ENCODE measurements around the gene CHCHD6.
A peak's percentile ranks its signal among the peaks of the same experiment; 100 is the strongest.

Gene CHCHD6

DNA sequence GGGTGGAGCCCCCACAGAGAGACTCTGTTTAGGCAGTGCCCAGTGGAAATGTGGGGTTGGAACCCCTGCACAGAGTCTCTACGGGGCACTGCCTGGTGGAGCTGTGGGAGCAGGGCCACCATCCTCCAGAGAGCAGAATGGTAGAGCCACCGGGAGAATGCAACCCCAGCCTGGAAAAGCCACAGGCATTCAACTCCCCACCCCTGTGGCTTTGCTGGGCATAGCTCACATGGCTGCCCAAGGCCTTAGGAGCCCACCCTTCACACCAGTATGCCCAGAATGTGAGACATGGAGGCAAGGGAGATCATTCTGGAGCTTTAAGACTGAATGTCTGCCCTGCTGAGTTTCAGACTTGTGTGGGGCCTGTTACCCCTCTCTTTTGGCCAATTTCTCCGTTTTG is 19.0 kb upstream of the CHCHD6 start:
- no peak overlapping the region for H3K4me3 ChIP-seq
- TF ChIP-seq EZH2 (IDR thresholded peaks at IDR 0.05) (no peak), POLR2AphosphoS5 (IDR thresholded peaks at IDR 0.05; ENCODE audit: borderline replicate concordance, low read depth, low read length) (no peak), FOXP2 (optimal IDR thresholded peaks at IDR 0.05; ENCODE audit: control extremely low read depth, extremely low read length, insufficient read depth) (no peak)
- DNase-seq (ENCODE audit: low read depth, low spot score), result no peak
- no peak overlapping the region for H3K27ac ChIP-seq
- H3K9ac ChIP-seq (ENCODE audit: insufficient read length), result no peak overlapping the region
- no peaks in the 10 kb centered on the region for H3K36me3 ChIP-seq (ENCODE audit: insufficient read depth, low read length)
- H3K9me3 ChIP-seq (ENCODE audit: low read depth, low read length), result no peaks in the 10 kb centered on the region

DNA sequence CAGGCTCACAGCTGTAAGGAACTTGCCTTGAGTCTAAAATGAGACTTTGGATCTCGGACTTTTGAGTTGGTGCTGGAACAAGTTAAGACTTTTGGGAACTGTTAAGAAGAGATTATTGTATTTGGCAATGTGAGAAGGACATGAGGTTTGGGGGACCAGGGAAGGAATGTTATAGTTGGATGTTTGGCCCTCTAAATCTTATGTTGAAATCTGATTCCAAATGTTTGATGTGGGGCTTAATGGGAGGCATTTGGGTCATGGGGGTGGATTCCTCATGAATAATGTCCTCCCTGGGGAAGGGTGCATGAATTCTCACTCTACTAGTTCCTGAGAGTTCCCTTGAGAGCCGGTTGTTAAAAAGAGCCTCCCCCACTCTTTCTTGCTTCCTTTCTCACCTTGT is 18.5 kb upstream of the CHCHD6 start:
- H3K36me3 ChIP-seq (ENCODE audit: insufficient read depth, low read length), result no peaks in the 10 kb centered on the region
- no peak overlapping the region for H3K9ac ChIP-seq (ENCODE audit: insufficient read length)
- no peak for DNase-seq (ENCODE audit: low read depth, low spot score)
- no peaks in the 10 kb centered on the region for H3K9me3 ChIP-seq (ENCODE audit: low read depth, low read length)
- no peak overlapping the region for H3K4me3 ChIP-seq
- TF ChIP-seq EZH2 (IDR thresholded peaks at IDR 0.05) (no peak), FOXP2 (optimal IDR thresholded peaks at IDR 0.05; ENCODE audit: control extremely low read depth, extremely low read length, insufficient read depth) (no peak), POLR2AphosphoS5 (IDR thresholded peaks at IDR 0.05; ENCODE audit: borderline replicate concordance, low read depth, low read length) (no peak)
- no peak overlapping the region for H3K27ac ChIP-seq

DNA sequence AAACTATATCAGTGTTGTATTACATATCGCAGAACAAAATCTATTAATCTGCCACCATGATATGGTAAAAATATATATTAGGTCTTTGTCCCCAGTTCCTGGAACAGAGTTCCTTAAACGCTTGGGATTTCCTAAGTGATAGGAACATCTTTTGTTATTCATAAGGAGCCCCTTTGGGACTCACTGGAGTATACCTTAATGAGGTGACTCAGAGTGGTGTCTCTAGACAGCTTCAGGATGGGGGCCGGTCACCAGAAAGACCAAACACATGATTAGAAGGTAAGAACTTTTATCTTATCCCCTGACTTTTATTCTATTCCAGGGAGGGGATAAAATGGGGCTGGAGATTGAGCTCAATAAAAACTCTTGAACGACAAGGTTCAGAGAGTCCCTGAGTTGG is 12.3 kb upstream of the CHCHD6 start:
- DNase-seq (ENCODE audit: low read depth, low spot score), result no peak
- no peaks in the 10 kb centered on the region for H3K9me3 ChIP-seq (ENCODE audit: low read depth, low read length)
- H3K36me3 ChIP-seq (ENCODE audit: insufficient read depth, low read length), result no peaks in the 10 kb centered on the region
- no peak overlapping the region for H3K27ac ChIP-seq
- TF ChIP-seq POLR2AphosphoS5 (IDR thresholded peaks at IDR 0.05; ENCODE audit: borderline replicate concordance, low read depth, low read length) (no peak), EZH2 (IDR thresholded peaks at IDR 0.05) (no peak), FOXP2 (optimal IDR thresholded peaks at IDR 0.05; ENCODE audit: control extremely low read depth, extremely low read length, insufficient read depth) (no peak)
- no peak overlapping the region for H3K9ac ChIP-seq (ENCODE audit: insufficient read length)
- no peak overlapping the region for H3K4me3 ChIP-seq

DNA sequence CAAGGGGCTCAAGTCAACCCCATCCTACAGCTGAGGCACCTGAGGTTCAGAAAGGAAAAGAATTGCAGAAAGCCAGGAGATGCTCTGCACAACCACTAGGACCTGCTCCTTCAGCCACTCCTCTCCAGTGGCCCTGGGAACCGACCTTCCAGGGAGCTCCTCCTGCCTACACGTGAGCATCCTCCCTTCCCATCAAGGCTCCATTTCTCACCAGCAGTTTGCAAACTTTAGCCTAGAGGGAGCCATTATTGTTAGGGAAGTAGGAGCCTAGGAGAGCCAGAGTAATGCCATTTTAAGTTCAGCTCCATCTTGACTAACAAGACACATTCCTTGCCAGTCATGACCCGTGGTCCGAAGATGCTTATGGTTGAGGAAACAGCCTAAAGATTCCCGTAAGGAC is 11.2 kb upstream of the CHCHD6 start:
- Histone ChIP-seq H3K27ac (no peak overlapping the region), H3K36me3 (ENCODE audit: insufficient read depth, low read length) (no peaks in the 10 kb centered on the region), H3K9ac (ENCODE audit: insufficient read length) (no peak overlapping the region), H3K9me3 (ENCODE audit: low read depth, low read length) (no peaks in the 10 kb centered on the region), H3K4me3 (no peak overlapping the region)
- TF ChIP-seq EZH2 (IDR thresholded peaks at IDR 0.05), result no peak
- no peak for TF ChIP-seq POLR2AphosphoS5 (IDR thresholded peaks at IDR 0.05; ENCODE audit: borderline replicate concordance, low read depth, low read length)
- no peak for TF ChIP-seq FOXP2 (optimal IDR thresholded peaks at IDR 0.05; ENCODE audit: control extremely low read depth, extremely low read length, insufficient read depth)
- DNase-seq (ENCODE audit: low read depth, low spot score), result no peak

DNA sequence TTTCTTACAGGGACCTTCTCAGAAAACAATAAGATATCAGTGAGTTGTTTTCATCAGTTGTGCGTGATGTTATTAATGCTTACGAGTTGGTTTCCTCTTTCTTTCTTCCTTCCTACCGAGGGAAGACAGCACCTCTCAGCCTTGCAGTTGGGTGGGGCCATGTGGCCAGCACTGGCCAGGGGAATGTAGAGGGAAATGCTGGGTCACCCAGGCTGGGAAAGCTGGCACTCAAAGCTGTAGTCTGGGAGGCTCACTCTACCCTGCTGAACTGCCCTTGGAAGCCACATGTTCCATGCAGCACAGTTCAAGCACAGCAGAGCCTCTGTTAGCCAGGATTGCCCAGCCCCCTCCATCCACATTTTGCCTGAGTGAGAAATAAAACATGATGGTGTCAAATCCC is 10.1 kb upstream of the CHCHD6 start:
- no peak overlapping the region for H3K4me3 ChIP-seq
- no peak overlapping the region for H3K27ac ChIP-seq
- H3K9me3 ChIP-seq (ENCODE audit: low read depth, low read length), result no peaks in the 10 kb centered on the region
- no peak overlapping the region for H3K9ac ChIP-seq (ENCODE audit: insufficient read length)
- TF ChIP-seq FOXP2 (optimal IDR thresholded peaks at IDR 0.05; ENCODE audit: control extremely low read depth, extremely low read length, insufficient read depth) (no peak), EZH2 (IDR thresholded peaks at IDR 0.05) (no peak), POLR2AphosphoS5 (IDR thresholded peaks at IDR 0.05; ENCODE audit: borderline replicate concordance, low read depth, low read length) (no peak)
- no peaks in the 10 kb centered on the region for H3K36me3 ChIP-seq (ENCODE audit: insufficient read depth, low read length)
- no peak for DNase-seq (ENCODE audit: low read depth, low spot score)

DNA sequence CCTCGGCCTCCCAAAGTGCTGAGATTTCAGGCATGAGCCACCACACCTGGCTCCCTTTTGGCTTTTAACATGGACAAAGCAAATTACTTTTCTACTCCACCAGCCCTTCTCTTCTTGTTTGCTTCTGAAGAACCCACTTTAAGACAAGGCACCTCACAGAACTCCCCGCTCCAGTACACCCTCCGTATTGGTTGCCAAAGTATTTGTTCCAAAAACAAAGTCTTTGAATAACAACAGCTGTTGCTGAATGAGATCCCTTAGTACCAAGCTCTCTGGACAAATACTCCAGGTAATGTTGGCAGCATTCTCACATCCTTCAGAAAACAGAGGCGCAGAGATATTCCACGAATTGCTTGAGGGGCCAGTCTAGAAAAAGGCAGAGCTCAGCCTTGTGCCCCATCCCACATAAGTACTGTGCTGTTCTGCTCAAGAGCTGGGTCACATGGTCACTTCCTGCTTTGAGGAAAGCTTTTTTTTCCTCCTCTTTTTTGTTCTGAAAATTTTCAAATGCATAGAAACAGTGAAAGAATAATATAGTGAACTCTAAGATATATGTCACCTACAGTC is 7.3 kb upstream of the CHCHD6 start:
- peaks cover 8% of the 10 kb centered on the region; the same call in 1 of the 2 replicates for H3K9me3 ChIP-seq (ENCODE audit: low read depth, low read length)
- no peak for TF ChIP-seq EZH2 (IDR thresholded peaks at IDR 0.05)
- no peak for TF ChIP-seq POLR2AphosphoS5 (IDR thresholded peaks at IDR 0.05; ENCODE audit: borderline replicate concordance, low read depth, low read length)
- no peak for TF ChIP-seq FOXP2 (optimal IDR thresholded peaks at IDR 0.05; ENCODE audit: control extremely low read depth, extremely low read length, insufficient read depth)
- H3K4me3 ChIP-seq, result no peak overlapping the region
- H3K27ac ChIP-seq, result no peak overlapping the region
- no peak overlapping the region for H3K9ac ChIP-seq (ENCODE audit: insufficient read length)
- no peak for DNase-seq (ENCODE audit: low read depth, low spot score)
- no peaks in the 10 kb centered on the region for H3K36me3 ChIP-seq (ENCODE audit: insufficient read depth, low read length)

DNA sequence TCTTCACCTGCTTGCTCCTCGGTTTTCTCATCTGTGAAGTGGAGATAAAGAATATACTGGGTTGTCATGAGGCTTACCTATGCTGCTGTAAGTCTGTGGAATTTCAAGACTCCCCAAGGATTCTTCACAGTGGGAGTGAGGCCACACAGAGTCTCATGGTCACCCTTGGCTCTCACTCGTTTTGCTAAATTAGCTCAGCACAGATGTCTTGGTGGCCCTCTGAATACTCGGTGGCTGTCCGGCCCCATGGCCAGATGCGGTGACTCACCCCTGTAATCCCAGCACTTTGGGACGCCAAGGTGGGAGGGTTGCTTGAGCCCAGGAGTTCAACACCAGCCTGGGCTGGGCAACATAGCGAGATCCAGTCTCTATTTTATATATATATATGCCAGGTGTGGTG is 5.0 kb upstream of the CHCHD6 start:
- H3K27ac ChIP-seq, result no peak overlapping the region
- no peak overlapping the region for H3K9ac ChIP-seq (ENCODE audit: insufficient read length)
- no peak overlapping the region for H3K4me3 ChIP-seq
- DNase-seq (ENCODE audit: low read depth, low spot score), result no peak
- TF ChIP-seq FOXP2 (optimal IDR thresholded peaks at IDR 0.05; ENCODE audit: control extremely low read depth, extremely low read length, insufficient read depth), result no peak
- no peak for TF ChIP-seq EZH2 (IDR thresholded peaks at IDR 0.05)
- TF ChIP-seq POLR2AphosphoS5 (IDR thresholded peaks at IDR 0.05; ENCODE audit: borderline replicate concordance, low read depth, low read length), result no peak
- no peaks in the 10 kb centered on the region for H3K36me3 ChIP-seq (ENCODE audit: insufficient read depth, low read length)
- H3K9me3 ChIP-seq (ENCODE audit: low read depth, low read length), result peaks cover 8% of the 10 kb centered on the region; the same call in 1 of the 2 replicates

DNA sequence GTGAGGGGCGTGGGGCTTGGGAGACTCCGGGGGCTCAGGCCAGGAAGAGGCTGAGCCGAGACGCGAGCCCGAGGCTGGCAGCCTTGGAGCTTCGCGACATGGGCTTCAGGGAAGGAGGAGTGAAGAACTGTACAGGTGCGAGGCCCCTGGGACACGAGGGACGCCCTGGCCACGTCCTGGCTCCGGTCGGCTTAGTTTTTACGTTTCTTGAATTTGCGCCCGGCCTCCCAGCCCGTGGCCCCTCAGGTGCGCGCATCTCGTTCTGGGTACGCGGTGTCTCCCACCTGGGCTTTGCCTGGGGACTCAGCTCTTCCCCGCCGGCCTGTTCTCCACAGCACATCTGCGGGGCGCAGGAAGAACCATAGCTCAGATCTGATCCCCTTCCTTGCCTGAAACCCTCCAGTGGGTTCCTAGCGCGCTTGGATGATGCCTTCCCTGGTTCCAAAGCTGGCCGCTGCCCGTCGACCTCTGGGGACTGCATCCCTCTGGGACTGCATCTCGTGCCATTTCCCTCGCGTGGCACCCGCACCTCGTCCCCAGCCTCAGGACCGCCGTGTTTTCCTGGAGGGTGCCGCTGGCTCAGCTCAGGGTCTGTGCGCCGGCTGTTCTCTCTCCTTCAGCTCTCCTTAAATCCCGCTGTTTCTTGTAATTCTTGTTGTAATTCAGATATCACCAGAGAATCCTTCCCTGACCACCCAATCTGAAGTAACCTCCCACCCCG is 614 bp downstream of the CHCHD6 start:
- Histone ChIP-seq H3K9me3 (ENCODE audit: low read depth, low read length) (peaks cover 8% of the 10 kb centered on the region; the same call in 1 of the 2 replicates), H3K36me3 (ENCODE audit: insufficient read depth, low read length) (peaks cover 21% of the 10 kb centered on the region), H3K27ac (no peak overlapping the region), H3K9ac (ENCODE audit: insufficient read length) (peak overlapping the region; percentile 81), H3K4me3 (peak overlapping the region; percentile 95)
- no peak for DNase-seq (ENCODE audit: low read depth, low spot score)
- TF ChIP-seq FOXP2 (optimal IDR thresholded peaks at IDR 0.05; ENCODE audit: control extremely low read depth, extremely low read length, insufficient read depth) (no peak), EZH2 (IDR thresholded peaks at IDR 0.05) (no peak), POLR2AphosphoS5 (IDR thresholded peaks at IDR 0.05; ENCODE audit: borderline replicate concordance, low read depth, low read length) (no peak)

Measured in SK-N-MC (cell line).